Renal cortical epithelial cell (primary cell): ENCODE results near the gene MEIKIN. TPM values are rescaled to one million over a fixed set of nuclear protein-coding genes. Genes with fewer than 3 reads are reported as not detected.
"Not testable (repeated sequence)": the region's sequence is repeated elsewhere in the genome, so short reads cannot be mapped to it uniquely, and the experiment has no call there.

Source experiments
- DNase-seq: peaks from one replicate; pipeline ENCODE4 v3.0.0-alpha.2; 2011; ENCODE audit warnings: low read depth
- total RNA-seq: library from RNA; depleted of rRNA; stranded (reverse); fragments of >200 nt; gene quantifications from 2 replicates; pipeline ENCODE4 v1.2.3, GENCODE V29; 2014

Gene MEIKIN
- total RNA-seq, 1 donor from 2014 or later: not detected

GRCh38 chr5:131913603-131914002 lies 31.9 kb downstream of the MEIKIN start:
- DNase-seq: no peak

GRCh38 chr5:131906668-131907067 lies 38.8 kb downstream of the MEIKIN start:
- DNase-seq: no peak

DNA sequence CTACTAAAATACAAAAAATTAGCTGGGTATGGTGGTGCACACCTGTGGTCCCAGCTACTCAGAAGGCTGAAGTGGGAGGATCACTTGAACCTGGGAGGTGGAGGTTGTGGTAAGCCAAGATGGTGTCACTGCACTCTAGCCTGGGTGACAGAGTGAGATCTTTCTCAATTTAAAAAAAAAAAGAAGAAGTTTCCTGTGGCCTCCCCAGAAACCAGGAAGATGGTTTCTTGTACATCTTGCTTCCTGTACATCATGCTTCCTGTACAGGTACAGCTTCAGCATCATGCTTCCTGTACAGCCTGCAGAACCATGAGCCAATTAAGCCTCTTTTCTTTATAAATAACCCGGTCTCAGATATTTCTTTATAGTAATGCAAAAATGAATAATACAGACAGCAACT lies 43.2 kb downstream of the MEIKIN start:
- not testable (repeated sequence) for DNase-seq

DNA sequence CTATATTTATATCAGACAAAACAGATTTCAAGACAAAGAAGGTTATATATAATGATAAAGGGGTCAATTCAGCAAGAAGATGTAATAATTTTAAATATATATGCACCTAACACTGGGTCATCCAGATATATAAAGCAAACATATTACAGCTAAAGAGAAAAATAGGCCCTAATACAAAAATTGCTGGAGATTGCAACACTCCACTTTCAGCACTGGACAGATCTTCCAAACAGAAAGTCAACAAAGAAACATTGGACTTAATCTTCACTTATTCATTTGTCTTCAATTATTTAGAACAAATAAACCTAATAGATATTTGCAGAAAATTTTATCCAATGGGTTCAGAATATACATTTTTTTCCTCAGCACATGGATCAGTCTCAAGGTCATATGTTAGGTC lies 45.8 kb downstream of the MEIKIN start:
- DNase-seq: peak; percentile 4

DNA sequence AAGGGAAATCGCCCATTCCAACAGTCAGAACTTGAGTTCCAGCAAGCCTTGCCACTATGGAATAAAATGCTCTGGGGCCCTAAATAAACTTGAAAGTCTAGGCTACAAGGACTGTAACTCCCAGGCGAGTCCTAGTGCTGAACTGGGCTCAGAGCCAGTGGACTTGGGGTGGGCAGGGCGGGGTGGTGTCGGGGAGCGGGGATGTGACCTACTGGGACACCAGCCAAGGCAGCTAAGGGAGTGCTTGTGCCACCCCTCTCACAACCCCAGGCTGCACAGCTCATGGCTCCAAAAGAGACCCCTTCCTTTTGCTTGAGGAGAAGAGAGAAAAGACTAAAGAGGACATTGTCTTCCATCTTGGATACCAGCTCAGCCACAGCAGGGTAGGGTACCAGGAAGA lies 61.5 kb downstream of the MEIKIN start:
- DNase-seq: no peak

DNA sequence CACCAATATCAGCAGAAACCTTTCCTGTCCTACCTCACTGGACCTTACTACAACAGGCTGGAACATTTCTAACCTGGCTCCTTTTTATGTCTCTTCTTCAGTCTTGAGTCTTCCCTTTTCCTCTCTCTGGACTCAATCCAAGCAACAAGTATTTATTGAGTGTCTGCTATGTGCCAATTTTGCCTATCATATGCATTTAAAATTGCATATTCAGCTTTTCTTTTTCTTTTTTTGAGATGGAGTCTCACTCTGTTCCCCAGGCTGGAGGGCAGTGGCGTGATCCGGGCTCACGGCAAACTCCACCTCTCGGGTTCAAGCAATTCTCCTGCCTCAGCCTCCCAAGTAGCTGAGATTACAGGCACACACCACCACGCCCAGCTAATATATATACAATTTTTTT lies 65.8 kb downstream of the MEIKIN start:
- DNase-seq: no peak

DNA sequence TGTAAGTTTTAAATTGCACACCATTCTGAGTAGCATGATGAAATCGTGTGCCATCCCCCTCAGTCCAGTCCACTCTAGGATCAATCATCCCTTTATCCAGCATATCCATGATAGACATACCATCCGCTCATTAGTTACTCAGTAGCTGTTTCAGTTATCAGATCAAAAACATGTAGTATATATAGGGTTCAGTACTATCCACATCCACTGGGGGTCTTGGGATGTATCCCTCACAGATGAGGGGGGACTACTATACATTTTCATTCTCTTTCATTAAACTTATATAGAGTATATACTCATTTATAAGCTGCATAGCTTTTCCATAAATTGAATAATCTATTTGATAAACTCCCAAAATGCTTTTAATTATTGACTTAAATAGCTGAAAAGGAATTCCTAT lies 67.6 kb downstream of the MEIKIN start:
- DNase-seq: no peak

- DNase-seq: not testable (repeated sequence)
These were observed 74.2 kb downstream of the MEIKIN start for GRCh38 chr5:131871251-131871650.

- no peak for DNase-seq
These were observed 77.9 kb downstream of the MEIKIN start for GRCh38 chr5:131867524-131867923.

DNA sequence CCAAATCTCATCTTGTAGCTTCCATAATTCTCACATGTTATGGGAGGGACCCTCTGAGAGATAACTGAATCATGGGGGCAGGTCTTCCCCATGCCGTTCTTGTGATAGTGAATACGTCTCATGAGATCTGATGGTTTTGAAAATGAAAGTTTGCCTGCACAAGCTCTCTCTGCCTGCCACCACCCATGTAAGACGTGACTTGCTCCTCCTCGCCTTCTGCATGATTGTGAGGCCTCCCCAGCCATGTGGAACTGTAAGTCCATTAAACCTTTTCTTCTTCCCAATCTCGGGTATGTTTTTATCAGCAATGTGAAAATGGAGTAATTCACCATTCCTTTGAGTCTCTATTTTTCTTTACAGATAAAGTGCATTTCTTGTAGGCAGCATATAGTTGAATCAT lies 81.8 kb downstream of the MEIKIN start:
- no peak for DNase-seq

DNA sequence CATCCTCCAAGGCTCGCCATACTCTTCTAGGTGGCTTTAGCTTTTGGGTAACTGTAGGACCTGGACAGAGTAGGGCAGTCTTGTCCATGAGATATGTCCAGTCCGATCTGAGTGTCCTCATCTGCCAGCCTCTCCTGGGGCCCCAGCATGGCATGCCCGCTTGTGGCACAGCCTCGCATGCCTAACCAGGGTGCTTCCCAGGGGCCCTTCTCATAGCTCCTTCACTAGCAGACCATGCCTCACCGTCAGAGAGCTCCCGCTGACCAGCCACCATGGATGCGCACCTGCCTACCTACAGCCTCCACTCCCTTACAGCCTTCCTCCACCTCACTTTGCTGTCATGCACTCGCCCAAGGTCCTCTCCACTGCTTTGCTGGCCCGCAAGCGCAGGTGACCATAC lies 88.1 kb downstream of the MEIKIN start:
- no peak for DNase-seq

GRCh38 chr5:131855452-131855851 lies 90.0 kb downstream of the MEIKIN start:
- no peak for DNase-seq

DNA sequence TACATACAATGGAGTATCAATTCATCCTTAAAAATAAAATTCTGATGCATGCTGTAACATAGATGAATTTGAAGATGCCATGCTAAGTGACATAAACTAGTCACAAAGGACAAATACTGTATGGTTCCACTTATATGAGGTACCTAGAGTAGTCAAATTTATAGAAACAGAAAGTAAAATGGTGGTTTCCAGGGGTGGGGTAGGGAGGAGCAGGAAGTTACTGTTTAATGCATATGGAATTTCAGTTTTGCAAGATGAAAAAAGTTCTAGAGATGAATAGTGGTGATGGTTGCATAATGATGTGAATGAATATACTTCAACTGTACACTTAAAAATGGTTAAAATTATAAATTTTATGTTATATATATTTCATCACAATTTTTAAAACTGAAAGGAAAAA lies 91.3 kb downstream of the MEIKIN start:
- DNase-seq: no peak

DNA sequence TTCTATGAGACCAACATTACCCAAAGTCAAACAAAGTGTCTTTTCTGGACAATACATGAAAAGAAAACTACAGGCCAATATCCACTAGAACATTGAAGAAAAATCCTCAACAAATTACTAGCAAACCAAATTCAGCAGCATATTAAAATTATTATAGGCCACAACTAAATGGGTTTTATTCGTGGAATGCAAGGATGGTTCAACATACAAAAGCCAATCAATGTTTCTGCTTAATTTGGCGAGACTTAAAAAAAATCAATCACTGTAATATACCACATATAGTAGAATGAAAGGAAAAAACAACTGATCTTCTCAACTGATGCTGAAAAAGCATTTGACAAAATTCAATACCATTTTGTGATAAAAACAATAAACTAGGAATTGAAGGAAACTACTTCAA lies 96.8 kb downstream of the MEIKIN start:
- DNase-seq: no peak

DNA sequence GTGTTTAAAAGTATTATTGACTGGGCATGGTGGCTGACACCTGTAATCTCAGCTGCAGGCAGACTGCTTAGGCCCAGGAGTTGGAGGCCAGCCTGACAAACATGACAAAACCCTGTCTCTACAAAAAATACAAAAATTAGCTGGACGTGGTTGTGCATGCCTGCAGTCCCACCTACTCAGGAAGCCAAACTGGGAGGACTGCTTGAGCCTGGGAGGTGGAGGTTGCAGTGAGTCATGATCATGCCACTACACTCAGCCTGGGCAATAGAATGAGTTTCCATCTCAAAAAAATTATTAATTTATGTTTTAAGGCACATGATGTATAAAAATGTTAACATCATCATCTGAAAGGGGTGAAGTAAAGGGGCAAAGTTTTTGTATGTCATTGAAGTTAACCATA lies 98.9 kb downstream of the MEIKIN start:
- DNase-seq: no peak

- no peak for DNase-seq
These were observed 99.6 kb downstream of the MEIKIN start for GRCh38 chr5:131845828-131846227.

DNA sequence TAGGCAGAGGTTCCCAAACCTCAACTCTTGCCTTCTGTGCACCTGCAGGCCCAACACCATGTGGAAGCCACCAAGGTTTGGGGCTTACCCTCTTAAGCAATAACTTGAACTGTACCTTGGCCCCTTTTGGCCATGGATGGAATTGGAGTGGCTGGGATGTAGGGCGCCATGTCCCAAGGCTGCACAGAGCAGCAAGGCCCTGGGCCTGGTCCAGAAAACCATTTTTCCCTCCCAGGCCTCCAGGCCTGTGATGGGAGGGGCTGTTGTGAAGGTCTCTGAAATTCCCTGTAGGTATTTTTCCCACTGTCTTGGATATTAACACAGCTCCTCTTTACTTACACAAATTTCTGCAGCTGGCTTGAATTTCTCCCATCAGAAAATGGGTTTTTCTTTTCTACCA lies 102.5 kb downstream of the MEIKIN start:
- DNase-seq: not testable (repeated sequence)

- not testable (repeated sequence) for DNase-seq
These were observed 112.8 kb downstream of the MEIKIN start for GRCh38 chr5:131832702-131833101.

DNA sequence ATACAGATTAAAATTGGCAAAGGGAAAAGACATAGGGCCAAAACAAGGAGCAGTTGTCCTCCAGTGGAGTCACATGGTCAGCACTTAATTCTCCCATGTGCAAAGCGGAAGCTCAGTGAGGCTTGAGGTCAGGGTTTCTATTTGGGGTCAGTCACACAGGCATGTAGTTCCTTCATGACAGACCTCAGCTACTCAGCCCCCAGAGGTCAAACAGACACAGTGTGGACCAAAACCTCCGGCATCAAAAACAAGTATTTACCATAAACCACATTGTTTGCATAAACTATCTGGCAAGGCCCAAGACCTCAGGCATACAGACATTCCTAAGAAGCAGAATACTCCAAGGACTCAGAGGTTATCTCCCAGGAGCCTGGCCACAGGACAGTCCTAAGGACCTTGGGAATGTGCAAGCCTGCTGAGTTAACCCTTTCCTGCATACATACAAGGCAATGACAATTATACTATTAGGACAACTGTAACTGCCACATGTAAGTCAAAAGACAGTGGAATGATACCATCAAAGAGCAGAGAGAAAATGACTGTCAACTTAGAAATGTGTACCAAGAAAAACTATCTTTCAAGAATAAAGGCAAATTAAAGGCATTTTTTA lies 120.0 kb downstream of the MEIKIN start:
- no peak for DNase-seq

DNA sequence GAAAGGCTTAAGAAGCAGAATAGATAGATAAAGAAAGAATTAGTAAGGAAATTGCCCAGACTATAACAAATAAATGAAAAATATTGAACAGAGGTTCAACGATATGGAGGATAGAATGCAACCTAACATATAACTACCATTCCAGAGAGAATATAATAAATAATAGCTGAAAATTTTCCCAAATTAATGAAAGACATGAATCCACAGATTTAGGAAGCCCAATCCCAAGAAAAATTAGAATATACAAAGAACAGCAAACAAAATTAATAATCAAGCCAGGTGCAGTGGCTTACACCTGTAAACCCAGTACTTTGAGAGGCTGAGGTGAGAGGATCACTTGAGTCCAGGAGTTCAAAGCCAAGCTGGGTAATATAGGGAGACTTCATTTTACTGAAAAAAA lies 120.8 kb downstream of the MEIKIN start:
- no peak for DNase-seq

DNA sequence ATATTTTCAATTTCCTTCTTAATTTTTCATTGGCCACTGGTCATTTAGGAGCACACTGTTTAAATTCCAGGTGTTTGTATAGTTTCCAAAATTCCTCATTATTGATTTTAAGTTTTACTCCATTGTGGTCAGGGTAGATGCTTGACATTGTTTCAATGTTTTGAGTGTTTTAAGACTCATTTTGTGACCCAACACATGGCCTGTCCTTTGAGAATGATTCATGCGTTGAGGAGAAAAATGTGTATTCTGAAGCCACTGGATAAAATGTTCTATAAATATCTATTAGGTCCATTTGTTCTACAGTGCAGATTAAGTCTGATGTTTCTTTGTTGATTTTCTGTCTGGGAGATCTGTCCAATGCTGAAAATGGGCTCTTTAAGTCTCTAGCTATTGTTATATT lies 124.2 kb downstream of the MEIKIN start:
- DNase-seq: no peak

DNA sequence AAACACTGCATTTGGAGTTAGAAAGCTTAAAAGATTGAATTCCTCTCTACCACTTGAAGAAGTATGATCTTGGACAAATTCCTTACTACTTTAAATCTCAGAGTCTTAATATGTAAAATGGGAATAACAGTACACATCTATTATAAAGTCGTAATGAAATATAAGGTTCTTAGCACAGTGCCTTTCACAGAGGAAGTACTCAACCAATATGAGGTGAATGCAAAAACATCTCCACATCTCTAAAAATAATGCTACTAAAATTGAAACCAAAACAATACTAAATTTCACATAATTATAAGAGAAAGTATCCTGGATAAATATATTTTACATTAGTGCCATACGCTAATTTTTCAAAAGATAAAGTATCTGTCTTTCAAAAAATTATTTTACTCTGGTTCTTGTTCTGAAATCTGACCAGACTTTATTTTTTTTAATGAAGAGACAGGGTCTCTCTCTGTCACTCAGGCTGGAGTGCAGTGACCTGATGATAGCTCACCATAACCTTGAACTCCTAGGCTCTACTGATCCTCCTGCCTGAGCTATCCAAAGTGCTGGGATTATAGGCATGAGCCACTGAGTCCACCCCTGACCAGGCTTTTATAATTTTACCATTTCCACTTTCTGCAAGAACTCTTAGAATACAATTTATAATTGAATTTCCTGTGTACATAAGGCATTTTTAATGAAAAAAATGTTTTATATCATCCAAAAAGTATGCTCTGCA lies 127.3 kb downstream of the MEIKIN start:
- DNase-seq: no peak

- DNase-seq: peak; percentile 89
These were observed 130.5 kb downstream of the MEIKIN start for GRCh38 chr5:131814990-131815389.
